HG03196 (cell line): ENCODE data around the gene OCEL1.
A peak's percentile ranks its signal among the peaks of the same experiment; 100 is the strongest.
"Not testable (repeated sequence)": the region's sequence is repeated elsewhere in the genome, so short reads cannot be mapped to it uniquely, and the experiment has no call there.

Experiments used
- ATAC-seq: cut with Tn5 transposase; IDR thresholded peaks from one replicate; pipeline ENCODE4 v1.9.1; 2021; ENCODE audit not compliant: unreplicated experiment

OCEL1 gene

DNA sequence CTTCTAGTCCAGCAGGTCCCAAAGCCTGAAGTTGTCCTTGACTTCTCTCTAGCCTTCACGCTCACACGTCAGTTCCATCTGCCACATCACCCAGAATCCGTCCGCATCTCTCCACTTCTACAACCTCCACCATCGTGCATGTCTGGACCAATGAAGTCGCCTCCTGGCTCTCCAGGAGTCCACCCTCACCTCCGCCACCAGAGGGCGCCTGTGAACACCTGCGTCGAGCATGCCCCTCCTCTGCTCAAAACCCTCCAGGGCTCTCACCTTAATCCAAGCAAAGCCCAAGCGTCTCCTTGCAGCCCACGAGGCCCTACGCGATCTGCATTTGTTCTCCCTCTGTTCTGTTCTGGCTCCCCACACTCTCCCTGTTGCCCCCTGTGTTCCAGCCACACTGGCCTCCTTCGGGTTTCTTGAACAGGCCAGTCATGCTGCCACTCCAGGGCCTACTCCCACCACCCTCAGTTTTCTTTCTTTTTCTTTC is 34.9 kb downstream of the OCEL1 start:
- peak; percentile 57 for ATAC-seq

DNA sequence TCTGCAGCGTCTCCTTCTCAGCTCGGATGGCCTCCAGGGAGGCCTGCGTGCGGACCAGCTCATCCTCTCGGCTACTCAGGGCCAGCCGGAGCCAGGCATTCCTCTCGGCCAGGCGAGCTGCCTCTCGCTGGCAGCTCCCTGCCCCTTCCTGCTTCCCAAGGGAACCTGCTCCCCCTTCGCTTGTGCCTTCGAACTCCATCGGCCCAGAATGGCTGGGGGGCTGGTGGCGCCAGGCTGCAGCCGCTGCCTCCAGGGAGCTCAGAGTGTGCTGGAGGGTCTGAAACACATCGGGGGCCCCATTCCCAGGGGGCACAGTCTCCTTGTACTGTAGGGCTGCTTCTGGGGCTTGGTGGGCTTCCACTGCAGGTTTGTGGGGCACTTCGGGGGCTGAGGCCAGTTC is 36.5 kb downstream of the OCEL1 start:
- ATAC-seq, result no peak

DNA sequence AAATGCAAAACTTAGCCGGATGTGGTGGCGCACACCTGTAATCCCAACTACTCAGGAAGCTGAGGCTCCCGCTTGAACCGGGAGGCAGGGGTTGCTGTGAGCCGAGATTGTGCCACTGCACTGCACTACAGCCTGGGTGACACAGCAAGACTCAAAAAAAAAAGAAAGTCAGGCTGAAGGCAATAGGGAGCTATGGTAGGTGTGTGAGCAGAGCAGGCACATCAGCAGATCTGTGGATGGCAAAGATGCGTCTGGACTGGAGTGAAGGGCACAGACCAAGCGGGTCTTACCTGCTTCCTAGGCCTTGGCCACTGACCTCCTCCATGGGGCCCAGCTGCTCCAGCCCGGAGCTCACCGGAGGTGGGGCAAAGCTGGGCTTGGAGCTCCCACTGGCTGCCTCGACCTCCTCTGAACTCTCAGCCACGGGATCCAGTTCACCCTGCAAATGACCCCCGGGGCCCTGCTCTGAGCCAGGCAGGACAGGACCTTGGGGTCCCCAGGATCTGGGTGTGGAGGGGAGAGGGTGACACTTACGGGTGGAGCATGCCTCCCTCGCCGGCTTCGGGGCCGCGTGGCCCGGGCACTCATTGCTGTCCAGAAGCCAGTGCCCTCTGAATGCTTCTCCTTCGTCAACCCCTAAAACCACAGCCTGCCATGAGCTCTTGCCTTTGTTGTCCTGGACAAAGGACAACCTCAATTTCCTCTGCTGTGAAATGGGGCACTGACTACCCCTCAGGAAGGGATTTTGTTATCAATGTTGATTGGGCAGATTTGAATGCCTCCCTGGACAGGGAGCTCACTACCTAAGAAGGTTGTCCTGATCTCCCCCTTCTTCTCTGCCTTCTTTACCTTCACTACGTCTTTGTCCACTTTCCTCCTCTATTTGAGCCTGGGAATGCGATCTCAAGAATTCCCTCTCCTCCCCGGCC is 38.0 kb downstream of the OCEL1 start:
- no peak for ATAC-seq

DNA sequence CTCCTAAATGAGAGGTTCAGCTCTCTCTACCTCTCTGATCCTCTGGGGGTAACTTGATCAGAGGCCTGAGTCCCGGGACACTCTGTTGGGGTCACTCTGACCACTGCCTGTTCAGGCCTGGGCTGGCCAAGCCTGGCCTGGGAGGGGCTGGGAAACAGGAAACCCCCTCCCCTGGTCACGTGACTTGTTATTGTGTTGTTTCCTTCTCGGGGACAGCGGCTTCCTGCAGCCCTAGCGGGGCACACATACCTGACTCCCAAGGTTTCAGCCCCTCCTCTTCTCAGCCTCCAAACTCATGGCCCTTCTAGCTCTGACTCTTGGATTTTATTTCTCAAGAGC is 38.6 kb downstream of the OCEL1 start, which contains the start of gene USHBP1:
Gene USHBP1 (minus strand): TSS at position 105 of the 339 bp plus-strand sequence. CDS start 446 bp downstream, outside the sequence.
- no peak for ATAC-seq

DNA sequence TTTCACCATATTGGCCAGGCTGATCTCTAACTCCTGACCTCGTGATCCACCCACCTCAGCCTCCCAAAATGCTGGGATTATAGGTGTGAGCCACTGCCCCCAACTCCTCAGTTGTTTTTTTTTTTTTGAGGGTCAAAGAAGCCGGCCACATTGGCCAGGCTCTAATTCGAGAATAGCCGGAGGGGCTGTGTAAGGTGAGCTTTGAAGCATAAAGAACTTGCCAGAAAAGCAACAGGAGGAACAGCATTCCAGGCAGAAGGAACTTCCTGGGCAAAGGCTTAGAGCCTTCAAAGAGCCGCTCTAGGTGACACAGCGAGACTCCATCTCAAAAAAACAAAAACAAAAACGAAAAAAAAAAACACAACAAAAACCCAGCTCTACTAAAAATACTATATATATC is 40.0 kb downstream of the OCEL1 start:
- ATAC-seq, result no peak

DNA sequence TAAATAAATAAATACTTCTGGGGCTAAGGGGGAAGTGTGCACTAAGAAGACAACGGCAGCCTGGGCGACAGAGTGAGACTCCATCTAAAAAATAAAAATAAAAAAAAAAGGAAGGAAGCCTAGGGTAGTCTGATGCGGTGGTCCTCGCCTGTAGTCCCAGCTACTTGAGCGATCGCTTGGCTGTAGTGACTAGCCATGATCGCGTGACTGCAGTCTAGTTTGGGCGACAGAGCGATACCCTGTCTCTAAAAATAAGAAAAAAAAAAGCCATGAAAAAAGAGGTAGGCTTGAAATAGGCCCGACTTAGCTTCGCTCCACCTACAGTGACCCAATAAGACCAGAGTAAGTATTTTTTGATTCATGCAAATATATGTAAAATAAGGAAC is 40.6 kb downstream of the OCEL1 start:
- peak; percentile 16 for ATAC-seq

DNA sequence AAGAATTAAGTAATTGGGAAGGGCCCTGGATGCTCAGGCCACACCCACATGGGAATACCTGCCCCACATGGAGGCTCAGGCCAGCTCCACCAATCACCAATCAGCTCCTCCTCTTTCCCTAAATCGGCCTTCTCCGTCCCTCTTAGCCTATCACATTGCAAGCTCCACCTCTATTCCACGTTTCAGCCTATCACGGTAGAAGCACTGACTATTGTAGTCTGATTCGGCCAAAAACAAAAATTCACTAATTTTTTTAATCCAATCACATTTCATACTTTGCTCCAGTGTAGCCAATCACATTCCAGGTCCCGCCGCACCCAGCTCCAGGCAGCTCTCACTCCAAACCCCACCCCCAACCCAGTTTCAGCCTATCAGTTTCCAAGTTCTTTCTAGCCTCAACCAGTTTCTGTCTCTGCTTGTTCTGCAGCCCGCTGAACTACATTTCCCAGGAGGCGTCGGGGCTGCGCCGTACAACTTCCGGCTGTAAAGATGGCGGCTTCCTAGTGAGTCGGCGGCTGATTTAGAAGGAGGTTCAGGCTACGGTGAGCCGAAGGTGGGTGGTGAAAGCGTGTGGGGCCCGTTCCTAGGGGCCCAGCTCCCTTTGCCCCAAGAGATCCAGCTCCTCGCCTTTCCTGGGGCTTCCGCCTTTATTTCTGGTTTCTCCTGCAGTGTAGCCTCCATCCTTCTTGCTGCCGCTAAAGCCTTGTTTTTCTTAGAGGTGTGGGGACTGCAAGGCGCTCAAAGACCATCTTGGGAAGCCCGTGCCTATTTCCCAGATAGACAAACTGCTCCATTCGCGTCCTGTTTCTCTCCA is 41.2 kb downstream of the OCEL1 start, which contains the start of gene BABAM1:
Gene BABAM1 (plus strand): TSS at position 469 of the 814 bp plus-strand sequence. CDS start 1,364 bp downstream, outside the sequence.
- peak; percentile 89 for ATAC-seq

DNA sequence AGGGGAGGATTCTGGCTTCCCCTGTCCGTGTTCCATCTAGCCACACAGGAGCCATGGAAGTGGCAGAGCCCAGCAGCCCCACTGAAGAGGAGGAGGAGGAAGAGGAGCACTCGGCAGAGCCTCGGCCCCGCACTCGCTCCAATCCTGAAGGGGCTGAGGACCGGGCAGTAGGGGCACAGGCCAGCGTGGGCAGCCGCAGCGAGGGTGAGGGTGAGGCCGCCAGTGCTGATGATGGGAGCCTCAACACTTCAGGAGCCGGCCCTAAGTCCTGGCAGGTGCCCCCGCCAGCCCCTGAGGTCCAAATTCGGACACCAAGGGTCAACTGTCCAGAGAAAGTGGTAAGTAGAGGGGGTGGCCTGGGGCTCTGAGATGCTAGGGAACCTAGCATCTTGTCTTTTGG is 42.7 kb downstream of the OCEL1 start:
- no peak for ATAC-seq

DNA sequence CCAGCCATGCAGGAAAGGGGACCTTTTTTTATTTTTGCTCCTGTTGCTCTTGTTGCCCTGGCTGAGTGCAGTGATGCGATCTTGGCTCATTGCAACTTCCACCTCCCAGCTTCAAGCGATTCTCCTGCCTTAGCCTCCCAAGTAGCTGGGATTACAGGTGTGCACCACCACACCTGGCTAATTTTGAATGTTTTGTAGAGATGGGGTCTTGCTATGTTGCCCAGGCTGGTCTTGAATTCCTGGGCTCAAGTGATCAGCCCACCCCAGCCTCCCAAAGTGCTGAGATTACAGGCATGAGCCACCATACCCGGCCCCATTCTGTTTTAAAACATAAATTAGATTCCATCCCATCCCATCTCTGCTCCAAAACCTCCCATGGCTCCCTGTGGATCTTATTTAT is 48.9 kb downstream of the OCEL1 start:
- ATAC-seq, result not testable (repeated sequence)

DNA sequence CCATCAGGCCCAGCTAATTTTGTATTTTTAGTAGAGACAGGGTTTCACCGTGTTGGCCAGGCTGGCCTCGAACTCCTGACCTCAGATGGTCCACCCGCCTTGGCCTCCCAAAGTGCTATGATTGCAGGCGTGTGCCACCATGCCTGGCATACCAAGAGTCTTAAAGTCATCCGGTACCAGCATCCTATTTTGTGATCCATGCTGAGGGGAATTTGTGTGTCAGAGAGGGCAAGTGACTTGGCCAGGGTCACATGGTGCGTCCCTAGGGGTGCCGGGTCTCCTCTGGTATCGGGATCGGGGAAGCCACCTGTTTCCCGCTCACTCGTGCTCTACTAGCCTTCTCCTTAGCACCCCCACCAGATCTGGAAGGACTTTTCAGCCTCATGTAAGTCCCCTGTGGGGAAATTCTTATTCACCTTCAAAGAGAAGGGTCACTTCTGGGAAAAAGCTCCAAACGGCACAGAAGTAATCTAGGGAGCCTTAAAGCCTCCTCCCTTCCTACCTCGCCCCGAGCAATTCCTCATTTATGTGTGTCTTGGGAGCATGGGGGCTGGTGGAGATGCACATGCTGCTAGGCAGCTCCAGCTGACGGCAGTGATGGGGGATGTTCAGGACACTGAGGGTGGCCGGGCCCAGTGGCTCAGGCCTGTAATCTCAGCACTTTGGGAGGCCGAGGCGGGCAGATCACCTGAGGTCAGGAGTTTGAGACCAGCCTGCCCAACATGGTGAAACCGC is 49.6 kb downstream of the OCEL1 start:
- no peak for ATAC-seq
